HepG2 (cell line): ENCODE results near the gene ENO3. TPM values are rescaled to one million over a fixed set of nuclear protein-coding genes. Genes with fewer than 3 reads are reported as not detected.
A peak's percentile ranks its signal among the peaks of the same experiment; 100 is the strongest.

Source experiments
- ATAC-seq: fragments of 200-7000 bp; cut with Tn5 transposase; 3 replicates; pipeline ENCODE4 v1.9.1; 2020; ENCODE audit warnings: mild to moderate bottlenecking, moderate library complexity
- BruUV-seq: library from RNA; stranded (reverse); fragments of 400-500 nt; replicated peaks from 2 replicates; lab custom pipeline; 2021; lab: Mats Ljungman, UMichigan
- CTCF ChIA-PET: fragments of 300-600 bp; formaldehyde crosslinking; extraction: SDS; loops from one replicate; lab custom pipeline; 2021; ENCODE audit warnings: low total read pairs, inconsistent platforms, low intra/inter-chr PET ratio; lab: Yijun Ruan, JAX
- POLR2A ChIA-PET: fragments of 350-600 bp; sonication (Branson Sonifier 250); formaldehyde crosslinking; loops from one replicate; lab custom pipeline; 2020; ENCODE audit warnings: antibody characterized with exemption, inconsistent platforms; lab: Yijun Ruan, JAX
- DNase-seq: peaks from one replicate; pipeline ENCODE4 v3.0.0-alpha.2; 2015; ENCODE audit warnings: low spot score
- FAIRE-seq: peaks from 3 replicates; lab custom pipeline; 2011; peaks lifted over from hg19 to GRCh38; lab: Jason Lieb, UNC
- H2AFZ ChIP-seq: one replicate; pipeline ENCODE4 v1.6.1; 2011; ENCODE audit warnings: low read length, inconsistent platforms
- H3K27ac ChIP-seq: fragments of 300-600 bp; 3 replicates; pipeline ENCODE4 v1.8.0; 2011; ENCODE audit warnings: mixed run types, mild to moderate bottlenecking, mixed read lengths, low read length, inconsistent platforms; ENCODE audit not compliant: insufficient read depth; ENCODE audit errors: extremely low read length
- H3K27me3 ChIP-seq, 2 experiments: fragments of 200-600 bp in 1 of 2; 2 replicates in 1 of 2; 3 replicates in 1 of 2; pipeline versions ENCODE4 v1.6.0 to v1.8.0; 2011; ENCODE audit warnings: low read length in 2 of 2, mild to moderate bottlenecking in 2 of 2, moderate library complexity in 2 of 2, inconsistent platforms in 1 of 2; ENCODE audit not compliant: insufficient read depth in 2 of 2, control insufficient read depth in 1 of 2
- H3K36me3 ChIP-seq, 2 experiments: fragments of 200-600 bp in 1 of 2; replicated peaks in 1 of 2; 2 replicates in 1 of 2; 3 replicates in 1 of 2; pipeline versions ENCODE4 v1.5.1 to v1.8.0; 2011; ENCODE audit warnings: low read length in 2 of 2, inconsistent platforms in 1 of 2; ENCODE audit not compliant: insufficient read depth in 2 of 2, control insufficient read depth in 1 of 2
- H3K4me1 ChIP-seq: 2 replicates; pipeline ENCODE4 v1.5.1; 2012; ENCODE audit warnings: low read length, inconsistent platforms; ENCODE audit not compliant: insufficient read depth
- H3K4me2 ChIP-seq: 2 replicates; pipeline ENCODE4 v1.6.0; 2011; ENCODE audit warnings: low read depth, low read length, inconsistent platforms
- H3K4me3 ChIP-seq, 3 experiments: fragments of 200-600 bp in 1 of 3; sonication (generic), shearing (Covaris generic) in 1 of 3; replicated peaks in 1 of 3; 2 replicates each; pipeline ENCODE4 v1.5.1; 2011 to 2016; ENCODE audit warnings: low read length in 3 of 3, inconsistent platforms in 2 of 3, low read depth in 2 of 3, mild to moderate bottlenecking in 2 of 3, control low read depth in 1 of 3, mixed read lengths in 1 of 3; ENCODE audit not compliant: insufficient read depth in 1 of 3
- H3K79me2 ChIP-seq: one replicate; pipeline ENCODE4 v1.6.1; 2011; ENCODE audit warnings: low read length, inconsistent platforms; ENCODE audit not compliant: insufficient read depth
- H3K9ac ChIP-seq: 2 replicates; pipeline ENCODE4 v1.6.0; 2011; ENCODE audit warnings: mild to moderate bottlenecking, low read depth, low read length, inconsistent platforms; ENCODE audit not compliant: insufficient read depth
- H3K9me3 ChIP-seq: 2 replicates; pipeline ENCODE4 v1.5.1; 2012; ENCODE audit warnings: mild to moderate bottlenecking, low read length
- H4K20me1 ChIP-seq: 2 replicates; pipeline ENCODE4 v1.6.0; 2011; ENCODE audit warnings: inconsistent platforms, mild to moderate bottlenecking, low read length, moderate library complexity; ENCODE audit not compliant: insufficient read depth
- DNMT3B ChIP-seq: conservative IDR thresholded peaks from 2 replicates; pipeline ENCODE4 v1.6.1; 2016; ENCODE audit warnings: missing biosample characterization, control low read depth
- GABPB1 ChIP-seq: IDR thresholded peaks from 2 replicates; pipeline ENCODE4 v1.6.1; 2016; ENCODE audit warnings: mild to moderate bottlenecking, missing genetic modification reagents, moderate library complexity, missing compliant biosample characterization
- HNF4G ChIP-seq, 2 experiments: sonication (generic) in 1 of 2; formaldehyde crosslinking in 1 of 2; IDR thresholded peaks; 2 replicates each; pipeline versions ENCODE4 v1.4.0 to v1.6.1; 2011 to 2020; ENCODE audit warnings: borderline replicate concordance in 2 of 2, low read depth in 2 of 2, mild to moderate bottlenecking in 2 of 2, low read length in 1 of 2, missing genetic modification reagents in 1 of 2, moderate library complexity in 1 of 2
- HNRNPUL1 ChIP-seq: fragments of 200-400 bp; formaldehyde crosslinking; IDR thresholded peaks from 2 replicates; pipeline ENCODE4 v1.6.1; 2017; ENCODE audit warnings: low read depth, mild to moderate bottlenecking, low read length, moderate library complexity
- NCOA1 ChIP-seq: sonication (generic); formaldehyde crosslinking; IDR thresholded peaks from 2 replicates; pipeline ENCODE4 v1.9.0; 2021; ENCODE audit warnings: missing genetic modification reagents
- POGZ ChIP-seq: sonication (generic); formaldehyde crosslinking; IDR thresholded peaks from 2 replicates; pipeline ENCODE4 v1.4.0; 2020; ENCODE audit warnings: mild to moderate bottlenecking, missing genetic modification reagents
- RFX3 ChIP-seq: IDR thresholded peaks from 2 replicates; pipeline ENCODE4 v1.6.1; 2016; ENCODE audit warnings: missing biosample characterization, missing genetic modification reagents
- SMAD9 ChIP-seq: sonication (generic); formaldehyde crosslinking; IDR thresholded peaks from 2 replicates; pipeline ENCODE4 v1.5.1; 2020; ENCODE audit warnings: mild to moderate bottlenecking, missing genetic modification reagents
- ZFP82 ChIP-seq: sonication (generic); formaldehyde crosslinking; IDR thresholded peaks from 2 replicates; pipeline ENCODE4 v1.5.1; 2020; ENCODE audit warnings: mild to moderate bottlenecking, missing genetic modification reagents, borderline replicate concordance
- ZFY ChIP-seq: sonication (generic); formaldehyde crosslinking; IDR thresholded peaks from 2 replicates; pipeline ENCODE4 v1.4.0; 2020; ENCODE audit warnings: missing genetic modification reagents
- ZNF562 ChIP-seq: sonication (generic); formaldehyde crosslinking; IDR thresholded peaks from 2 replicates; pipeline ENCODE4 v1.8.0; 2022; ENCODE audit warnings: missing genetic modification reagents, borderline replicate concordance
- ZNF563 ChIP-seq: sonication (generic); formaldehyde crosslinking; IDR thresholded peaks from 2 replicates; pipeline ENCODE4 v1.8.0; 2022; ENCODE audit warnings: mild to moderate bottlenecking, moderate library complexity, missing genetic modification reagents
- ZNF570 ChIP-seq: sonication (generic); formaldehyde crosslinking; IDR thresholded peaks from 2 replicates; pipeline ENCODE4 v1.4.0; 2020; ENCODE audit warnings: mild to moderate bottlenecking, missing genetic modification reagents, borderline replicate concordance
- ZNF775 ChIP-seq: sonication (generic); formaldehyde crosslinking; IDR thresholded peaks from 2 replicates; pipeline ENCODE4 v1.4.0; 2020; ENCODE audit warnings: missing genetic modification reagents, mild to moderate bottlenecking, moderate library complexity, borderline replicate concordance
- WGBS: methylation state at CpG from one replicate; pipeline ENCODE4 v1.1.6; 2017; ENCODE audit warnings: low lambda C conversion rate; 5-methylcytosine and 5-hydroxymethylcytosine counted together
- in situ Hi-C: cut with HindIII; loops from 2 replicates; pipeline ENCODE4 v1.10.0; 2017; ENCODE audit warnings: low pct_unique_long_range_greater_than_20kb; ENCODE audit not compliant: extremely low pct_ligation_motif_present
- intact Hi-C: fragments of 100-400 bp; cut with micrococcal nuclease; formaldehyde crosslinking; loops from one replicate; pipeline ENCODE4 v1.10.0; 2022; ENCODE audit not compliant: unreplicated experiment
- polyA plus RNA-seq, 8 experiments: library from polyadenylated mRNA; depleted of rRNA in 3 of 8; stranded (reverse) in 7 of 8; unstranded in 1 of 8; fragments of >200 nt; fragmentation: Illumina TruSeq in 4 of 8; extraction: Trizol in 4 of 8; gene quantifications; 2 replicates each; pipeline versions ENCODE4 v1.2.1 to v1.2.3, GENCODE V29; 2011 to 2016; ENCODE audit warnings: low read depth in 4 of 8, missing spikeins in 1 of 8, mixed read lengths in 1 of 8; ENCODE audit not compliant: insufficient read depth in 1 of 8
- total RNA-seq, 5 experiments: library from RNA; depleted of rRNA; stranded (reverse); fragments of >200 nt; fragmentation: Illumina TruSeq; extraction: Trizol; gene quantifications; 2 replicates each; pipeline ENCODE4 v1.2.3, GENCODE V29; 2016; ENCODE audit warnings: low read depth in 1 of 5
- TF ChIP-seq, protein P1 (sequence below): sonication (generic); formaldehyde crosslinking; IDR thresholded peaks from 2 replicates; pipeline ENCODE4 v1.8.0; 2022; ENCODE audit warnings: low read depth, missing genetic modification reagents
- TF ChIP-seq, protein P2 (sequence below): sonication (generic); formaldehyde crosslinking; IDR thresholded peaks from 2 replicates; pipeline ENCODE4 v1.4.0; 2020; ENCODE audit warnings: mild to moderate bottlenecking, missing genetic modification reagents, borderline replicate concordance
- TF ChIP-seq, protein P3 (sequence below): IDR thresholded peaks from 2 replicates; pipeline ENCODE4 v1.6.1; 2016
- TF ChIP-seq, protein P4 (sequence below): IDR thresholded peaks from 2 replicates; pipeline ENCODE4 v1.6.1; 2016; ENCODE audit warnings: missing biosample characterization, missing genetic modification reagents, low read depth

ENO3 gene
- total and polyA plus RNA-seq, 2 of the 13 experiments (the other 11 are each of a cell fraction or from before 2014, with no cell fraction given) = 59.8 to 69.8 TPM

DNA sequence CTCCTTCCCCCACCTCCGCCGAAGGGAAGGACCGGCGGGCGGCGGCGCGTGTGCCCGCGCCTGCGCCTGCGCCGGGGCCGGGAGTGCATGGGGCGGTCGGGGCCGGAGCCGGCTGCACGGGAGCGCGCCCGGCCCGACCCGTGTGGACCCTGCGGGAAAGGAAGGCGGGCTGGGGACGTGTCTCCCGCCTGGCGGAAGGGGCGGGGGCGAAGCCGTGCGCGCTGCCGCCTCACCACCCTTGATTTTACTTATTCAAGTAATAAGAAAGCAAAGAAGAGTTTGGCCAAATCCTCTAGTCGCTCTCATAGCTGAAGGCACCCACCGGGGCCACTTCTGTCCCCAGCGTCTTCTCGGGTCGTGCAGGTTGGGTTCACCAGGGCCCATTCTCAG, 2.0 kb upstream of the ENO3 start:
- Histone ChIP-seq H4K20me1 (peaks cover 33% of the 10 kb centered on the region), H3K79me2 (peaks cover 49% of the 10 kb centered on the region), H2AFZ (no peak overlapping the region), H3K9ac (peak overlapping the region; percentile 84), H3K9me3 (no peaks in the 10 kb centered on the region), H3K4me3 (peak overlapping the region; percentile 70 to 100 (median 93)), H3K27me3 (no peaks in the 10 kb centered on the region; a peak in 1 of 5 replicates), H3K36me3 (peaks cover 10 to 28% of the 10 kb centered on the region in 2 experiments), H3K27ac (peak overlapping the region; percentile 99), H3K4me2 (peak overlapping the region; percentile 84), H3K4me1 (peaks cover 59% of the 10 kb centered on the region)
- in situ Hi-C loops (no loop called here), intact Hi-C loops (no loop called here)
- ChIA-PET POLR2A (interaction anchor here (0.6 to 10.0 kb wide), 7 partner anchors 9 to 153 kb away, joined by 3 to 273 read pairs (median 9); partner anchors contain the start of genes INCA1, KIF1C, PSMB6 and RNF167), CTCF (no interaction called here)
- BruUV-seq = no TSS peak
- DNase-seq = peak; percentile 82
- WGBS = 1% methylated on average over 22 of the region's 40 CpGs
- ATAC-seq = peak; percentile 62
- no peak for FAIRE-seq
- TF ChIP-seq, protein P1, sequence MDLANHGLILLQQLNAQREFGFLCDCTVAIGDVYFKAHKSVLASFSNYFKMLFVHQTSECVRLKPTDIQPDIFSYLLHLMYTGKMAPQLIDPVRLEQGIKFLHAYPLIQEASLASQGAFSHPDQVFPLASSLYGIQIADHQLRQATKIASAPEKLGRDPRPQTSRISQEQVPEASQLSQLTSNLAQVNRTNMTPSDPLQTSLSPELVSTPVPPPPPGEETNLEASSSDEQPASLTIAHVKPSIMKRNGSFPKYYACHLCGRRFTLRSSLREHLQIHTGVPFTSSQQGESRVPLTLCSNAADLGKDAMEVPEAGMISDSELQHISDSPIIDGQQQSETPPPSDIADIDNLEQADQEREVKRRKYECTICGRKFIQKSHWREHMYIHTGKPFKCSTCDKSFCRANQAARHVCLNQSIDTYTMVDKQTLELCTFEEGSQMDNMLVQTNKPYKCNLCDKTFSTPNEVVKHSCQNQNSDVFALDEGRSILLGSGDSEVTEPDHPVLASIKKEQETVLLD = no peak
- TF ChIP-seq DNMT3B (CRISPR knock-in tag) (no peak), SMAD9 (CRISPR knock-in tag) (no peak), NCOA1 (no peak), ZNF775 (no peak), HNRNPUL1 (no peak), HNF4G (IDR thresholded peaks at IDR 0.05; ENCODE audit: borderline replicate concordance, low read depth, low read length) (no peak; the same call in 1 of the 2 replicates), HNF4G (CRISPR knock-in tag; IDR thresholded peaks at IDR 0.05; ENCODE audit: borderline replicate concordance, low read depth) (no peak), ZFP82 (no peak), RFX3 (CRISPR knock-in tag) (no peak), POGZ (no peak), ZFY (CRISPR knock-in tag) (no peak), ZNF570 (no peak), ZNF562 (no peak), ZNF563 (CRISPR knock-in tag) (no peak), GABPB1 (CRISPR knock-in tag) (no peak; the same call in 1 of the 2 replicates)
- TF ChIP-seq, protein P2, sequence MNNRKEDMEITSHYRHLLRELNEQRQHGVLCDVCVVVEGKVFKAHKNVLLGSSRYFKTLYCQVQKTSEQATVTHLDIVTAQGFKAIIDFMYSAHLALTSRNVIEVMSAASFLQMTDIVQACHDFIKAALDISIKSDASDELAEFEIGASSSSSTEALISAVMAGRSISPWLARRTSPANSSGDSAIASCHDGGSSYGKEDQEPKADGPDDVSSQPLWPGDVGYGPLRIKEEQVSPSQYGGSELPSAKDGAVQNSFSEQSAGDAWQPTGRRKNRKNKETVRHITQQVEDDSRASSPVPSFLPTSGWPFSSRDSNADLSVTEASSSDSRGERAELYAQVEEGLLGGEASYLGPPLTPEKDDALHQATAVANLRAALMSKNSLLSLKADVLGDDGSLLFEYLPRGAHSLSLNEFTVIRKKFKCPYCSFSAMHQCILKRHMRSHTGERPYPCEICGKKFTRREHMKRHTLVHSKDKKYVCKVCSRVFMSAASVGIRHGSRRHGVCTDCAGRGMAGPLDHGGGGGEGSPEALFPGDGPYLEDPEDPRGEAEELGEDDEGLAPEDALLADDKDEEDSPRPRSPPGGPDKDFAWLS (CRISPR knock-in tag) = no peak
- TF ChIP-seq, protein P3, sequence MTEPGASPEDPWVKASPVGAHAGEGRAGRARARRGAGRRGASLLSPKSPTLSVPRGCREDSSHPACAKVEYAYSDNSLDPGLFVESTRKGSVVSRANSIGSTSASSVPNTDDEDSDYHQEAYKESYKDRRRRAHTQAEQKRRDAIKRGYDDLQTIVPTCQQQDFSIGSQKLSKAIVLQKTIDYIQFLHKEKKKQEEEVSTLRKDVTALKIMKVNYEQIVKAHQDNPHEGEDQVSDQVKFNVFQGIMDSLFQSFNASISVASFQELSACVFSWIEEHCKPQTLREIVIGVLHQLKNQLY (CRISPR knock-in tag) = no peak
- TF ChIP-seq, protein P4, sequence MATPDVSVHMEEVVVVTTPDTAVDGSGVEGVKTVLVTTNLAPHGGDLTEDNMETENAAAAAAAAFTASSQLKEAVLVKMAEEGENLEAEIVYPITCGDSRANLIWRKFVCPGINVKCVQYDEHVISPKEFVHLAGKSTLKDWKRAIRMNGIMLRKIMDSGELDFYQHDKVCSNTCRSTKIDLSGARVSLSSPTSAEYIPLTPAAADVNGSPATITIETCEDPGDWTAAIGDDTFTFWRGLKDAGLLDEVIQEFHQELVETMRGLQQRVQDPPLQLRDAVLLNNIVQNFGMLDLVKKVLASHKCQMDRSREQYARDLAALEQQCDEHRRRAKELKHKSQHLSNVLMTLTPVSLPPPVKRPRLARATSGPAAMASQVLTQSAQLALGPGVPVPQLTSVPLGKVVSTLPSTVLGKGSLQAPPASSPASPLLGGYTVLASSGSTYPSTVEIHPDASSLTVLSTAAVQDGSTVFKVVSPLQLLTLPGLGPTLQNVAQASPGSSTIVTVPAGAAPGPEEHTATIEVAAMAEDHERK = no peak
